Measurements from ENCODE around the gene SLC35F4. TPM values are rescaled to one million over a fixed set of nuclear protein-coding genes. Genes with fewer than 3 reads are reported as not detected.

The SLC35F4 gene
- total and polyA plus RNA-seq, 2 of the 8 experiments (the other 6 are each of a cell fraction or from before 2014, with no cell fraction given): not detected

DNA sequence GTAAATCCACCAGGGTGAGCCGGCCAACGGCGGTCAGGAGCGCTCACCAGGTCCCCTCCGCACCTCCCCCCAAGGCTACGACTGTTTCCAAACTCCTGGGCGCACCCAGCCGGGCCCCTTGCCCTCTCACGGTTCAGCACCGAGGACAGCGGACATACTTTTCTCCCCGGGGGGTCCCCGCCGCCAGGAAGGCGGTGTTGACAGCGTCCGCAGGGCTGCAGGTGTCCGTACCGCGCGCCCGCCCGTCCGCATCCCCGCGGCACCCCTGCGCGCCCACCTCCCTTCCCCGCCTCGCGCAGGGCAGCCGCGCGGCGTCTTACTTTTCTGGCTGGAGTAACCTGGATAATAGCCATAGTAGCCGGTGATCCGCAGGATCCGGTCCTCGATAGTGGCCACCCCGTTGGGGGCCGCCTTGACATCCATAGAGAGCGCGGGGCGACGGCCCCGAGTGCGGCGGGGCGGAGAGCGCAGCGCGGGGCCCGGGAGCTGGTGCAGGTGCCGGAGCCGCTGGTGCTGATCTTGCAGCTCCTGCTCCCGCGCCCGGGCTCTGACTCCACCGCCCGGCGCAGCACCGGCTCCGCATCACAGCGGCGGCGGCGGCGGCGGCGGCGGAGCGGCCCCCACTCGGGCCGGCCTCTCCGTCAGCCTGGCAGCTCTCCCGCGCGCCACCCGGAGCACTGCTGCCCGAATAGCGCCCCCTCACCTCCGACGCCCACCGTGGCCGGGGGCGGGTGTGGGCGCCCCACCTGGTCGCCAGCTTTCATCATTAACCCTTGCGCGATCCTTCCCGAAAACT, at the start of gene SLC35F4 (continued):
- TF ChIP-seq KDM4A (IDR thresholded peaks at IDR 0.05; ENCODE audit: low read depth, low read length, severe bottlenecking): peak; percentile 47
- TF ChIP-seq POLR2A (IDR thresholded peaks at IDR 0.05; ENCODE audit: control extremely low read depth in 1 of 2, low read depth in 2 of 2, low read length in 2 of 2): no peak
- no peak for TF ChIP-seq SIRT6 (IDR thresholded peaks at IDR 0.05; ENCODE audit: low read length)
- TF ChIP-seq TAF1 (IDR thresholded peaks at IDR 0.05; ENCODE audit: low read depth, low read length): no peak
- TF ChIP-seq HDAC2 (IDR thresholded peaks at IDR 0.05; ENCODE audit: borderline replicate concordance in 1 of 2, low read depth in 2 of 2, low read length in 2 of 2): peak; percentile 91 to 94; a peak in 3 of 4 replicates
- TF ChIP-seq FOSL1 (IDR thresholded peaks at IDR 0.05; ENCODE audit: insufficient read depth, low read depth, low read length): no peak
- no peak for TF ChIP-seq CHD1 (IDR thresholded peaks at IDR 0.05; ENCODE audit: low read depth, low read length)
- no peak for TF ChIP-seq SRF (IDR thresholded peaks at IDR 0.05; ENCODE audit: low read depth, low read length)
- peak in 1 of 2 experiments; percentile 77; a peak in 1 of 3 replicates for TF ChIP-seq EP300 (IDR thresholded peaks at IDR 0.05; ENCODE audit: borderline replicate concordance in 1 of 2, low read depth in 2 of 2, low read length in 2 of 2)
- no peak for TF ChIP-seq ZNF274 (IDR thresholded peaks at IDR 0.05; ENCODE audit: borderline replicate concordance, extremely low read depth, low read length)
- TF ChIP-seq SAP30 (IDR thresholded peaks at IDR 0.05; ENCODE audit: insufficient read depth, insufficient replicate concordance, low read length): peak; percentile 40
- no peak for TF ChIP-seq SP4 (IDR thresholded peaks at IDR 0.05; ENCODE audit: low read length)
- TF ChIP-seq RBBP5 (IDR thresholded peaks at IDR 0.05; ENCODE audit: borderline replicate concordance, low read depth, low read length): 0 out of 2 replicates have a peak, but pooled peaks have one; percentile 10
- TF ChIP-seq, protein P1, sequence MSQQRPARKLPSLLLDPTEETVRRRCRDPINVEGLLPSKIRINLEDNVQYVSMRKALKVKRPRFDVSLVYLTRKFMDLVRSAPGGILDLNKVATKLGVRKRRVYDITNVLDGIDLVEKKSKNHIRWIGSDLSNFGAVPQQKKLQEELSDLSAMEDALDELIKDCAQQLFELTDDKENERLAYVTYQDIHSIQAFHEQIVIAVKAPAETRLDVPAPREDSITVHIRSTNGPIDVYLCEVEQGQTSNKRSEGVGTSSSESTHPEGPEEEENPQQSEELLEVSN (IDR thresholded peaks at IDR 0.05): no peak
- peak; percentile 39; the same call in 1 of the 2 replicates for TF ChIP-seq YY1 (IDR thresholded peaks at IDR 0.05; ENCODE audit: low read depth, low read length)
- no peak for TF ChIP-seq MAFK (IDR thresholded peaks at IDR 0.05; ENCODE audit: low read depth, low read length)
- no peak for TF ChIP-seq NRF1 (IDR thresholded peaks at IDR 0.05; ENCODE audit: low read depth, low read length)
- TF ChIP-seq TEAD4 (IDR thresholded peaks at IDR 0.05; ENCODE audit: low read depth, low read length): peak; percentile 89; the same call in 1 of the 2 replicates
